HEK293 (cell line): ENCODE measurements around the gene PLA2G4A.

Experiments
- CTCF ChIA-PET: fragments of 350-600 bp; formaldehyde crosslinking; extraction: SDS; loops from one replicate; lab custom pipeline; 2021; ENCODE audit warnings: antibody characterized with exemption; lab: Yijun Ruan, JAX
- POLR2A ChIA-PET: fragments of 300-600 bp; formaldehyde crosslinking; extraction: SDS; loops from one replicate; lab custom pipeline; 2020; ENCODE audit warnings: antibody characterized with exemption, inconsistent platforms; lab: Yijun Ruan, JAX
- H3K27ac ChIP-seq: fragments of 200-500 bp; sonication (Bioruptor generic); 2 replicates; pipeline ENCODE4 v1.5.1; 2014; ENCODE audit warnings: low read depth, low read length, control low read depth, inconsistent platforms; ENCODE audit errors: extremely low read depth
- H3K36me3 ChIP-seq, 2 experiments: fragments of 200-500 bp in 1 of 2; sonication (Bioruptor generic) in 1 of 2; 1 replicate in 1 of 2; 2 replicates in 1 of 2; pipeline ENCODE4 v1.5.1; 2014 to 2017; ENCODE audit warnings: inconsistent platforms in 2 of 2, low read length in 2 of 2; ENCODE audit not compliant: control insufficient read depth in 2 of 2, insufficient read depth in 1 of 2
- H3K4me1 ChIP-seq: fragments of 200-500 bp; sonication (Bioruptor generic); 2 replicates; pipeline ENCODE4 v1.5.1; 2014; ENCODE audit warnings: mild to moderate bottlenecking, low read length, inconsistent platforms; ENCODE audit not compliant: control insufficient read depth, insufficient read depth
- H3K4me3 ChIP-seq: 2 replicates; pipeline ENCODE4 v1.5.1; 2011; ENCODE audit warnings: low read depth, mild to moderate bottlenecking, control low read depth, low read length, moderate library complexity
- H3K9me3 ChIP-seq: fragments of 200-500 bp; sonication (Bioruptor generic); 2 replicates; pipeline ENCODE4 v1.5.1; 2014; ENCODE audit warnings: low read depth, low read length, inconsistent platforms; ENCODE audit not compliant: control insufficient read depth, insufficient read depth
- EGR2 ChIP-seq: fragments of 450-650 bp; formaldehyde crosslinking; IDR thresholded peaks from 2 replicates; pipeline ENCODE4 v1.5.1; 2016; ENCODE audit warnings: low read depth, missing biosample characterization, missing genetic modification characterization
- FEZF1 ChIP-seq: fragments of 450-650 bp; formaldehyde crosslinking; IDR thresholded peaks from 2 replicates; pipeline ENCODE4 v1.5.1; 2016; ENCODE audit warnings: missing biosample characterization, missing genetic modification characterization
- GLIS2 ChIP-seq: fragments of 450-650 bp; formaldehyde crosslinking; IDR thresholded peaks from 2 replicates; pipeline ENCODE4 v1.5.1; 2016; ENCODE audit warnings: missing biosample characterization, missing genetic modification characterization
- HOXA7 ChIP-seq: sonication (generic); formaldehyde crosslinking; IDR thresholded peaks from 2 replicates; pipeline ENCODE4 v1.8.1; 2022; ENCODE audit warnings: missing genetic modification reagents, borderline replicate concordance
- IKZF3 ChIP-seq: fragments of 450-650 bp; IDR thresholded peaks from 2 replicates; pipeline ENCODE4 v1.5.0; 2018; ENCODE audit warnings: missing biosample characterization, mild to moderate bottlenecking, missing genetic modification characterization, moderate library complexity
- KLF7 ChIP-seq: fragments of 450-650 bp; formaldehyde crosslinking; IDR thresholded peaks from 2 replicates; pipeline ENCODE4 v1.5.1; 2016; ENCODE audit warnings: missing biosample characterization, missing genetic modification characterization, borderline replicate concordance
- MYNN ChIP-seq: fragments of 450-650 bp; formaldehyde crosslinking; IDR thresholded peaks from 2 replicates; pipeline ENCODE4 v1.5.1; 2016; ENCODE audit warnings: missing biosample characterization, missing genetic modification characterization, borderline replicate concordance
- SETDB1 ChIP-seq: IDR thresholded peaks from one replicate; pipeline ENCODE4 v1.6.1; 2017; ENCODE audit warnings: mild to moderate bottlenecking, low read length, moderate library complexity, mixed read lengths; ENCODE audit not compliant: insufficient read length
- SP3 ChIP-seq: fragments of 450-650 bp; formaldehyde crosslinking; IDR thresholded peaks from 2 replicates; pipeline ENCODE4 v1.5.1; 2016; ENCODE audit warnings: missing biosample characterization, missing genetic modification characterization
- ZBTB1 ChIP-seq: fragments of 450-650 bp; formaldehyde crosslinking; IDR thresholded peaks from 2 replicates; pipeline ENCODE4 v1.5.1; 2016; ENCODE audit warnings: missing biosample characterization, missing genetic modification characterization
- ZBTB8A ChIP-seq: fragments of 450-650 bp; formaldehyde crosslinking; IDR thresholded peaks from 2 replicates; pipeline ENCODE4 v1.5.1; 2016; ENCODE audit warnings: missing biosample characterization, missing genetic modification characterization
- ZNF10 ChIP-seq: fragments of 450-650 bp; formaldehyde crosslinking; IDR thresholded peaks from 2 replicates; pipeline ENCODE4 v1.5.1; 2017; ENCODE audit warnings: missing biosample characterization, missing genetic modification characterization
- ZNF121 ChIP-seq: fragments of 450-650 bp; formaldehyde crosslinking; IDR thresholded peaks from 2 replicates; pipeline ENCODE4 v1.5.1; 2016; ENCODE audit warnings: missing biosample characterization, missing genetic modification characterization
- ZNF138 ChIP-seq: fragments of 450-650 bp; formaldehyde crosslinking; IDR thresholded peaks from 2 replicates; pipeline ENCODE4 v1.5.1; 2016; ENCODE audit warnings: missing biosample characterization, missing genetic modification characterization, borderline replicate concordance
- ZNF2 ChIP-seq: fragments of 450-650 bp; formaldehyde crosslinking; IDR thresholded peaks from 2 replicates; pipeline ENCODE4 v1.5.1; 2016; ENCODE audit warnings: missing biosample characterization, missing genetic modification characterization
- ZNF398 ChIP-seq: fragments of 450-650 bp; formaldehyde crosslinking; IDR thresholded peaks from 2 replicates; pipeline ENCODE4 v1.5.1; 2017; ENCODE audit warnings: missing biosample characterization, missing genetic modification characterization
- ZNF423 ChIP-seq: fragments of 450-650 bp; formaldehyde crosslinking; IDR thresholded peaks from 2 replicates; pipeline ENCODE4 v1.5.1; 2016; ENCODE audit warnings: missing biosample characterization, missing genetic modification characterization
- ZNF48 ChIP-seq: fragments of 450-650 bp; formaldehyde crosslinking; IDR thresholded peaks from 2 replicates; pipeline ENCODE4 v1.5.1; 2016; ENCODE audit warnings: missing biosample characterization, missing genetic modification characterization
- ZNF555 ChIP-seq: fragments of 450-650 bp; formaldehyde crosslinking; conservative IDR thresholded peaks from 2 replicates; pipeline ENCODE4 v1.5.1; 2017; ENCODE audit warnings: missing biosample characterization, mild to moderate bottlenecking, missing genetic modification characterization, inconsistent platforms
- ZNF580 ChIP-seq: fragments of 450-650 bp; formaldehyde crosslinking; IDR thresholded peaks from 2 replicates; pipeline ENCODE4 v1.5.1; 2016; ENCODE audit warnings: missing biosample characterization, missing genetic modification characterization
- ZNF624 ChIP-seq: fragments of 450-650 bp; formaldehyde crosslinking; IDR thresholded peaks from 2 replicates; pipeline ENCODE4 v1.5.1; 2017; ENCODE audit warnings: missing biosample characterization, missing genetic modification characterization
- ZNF768 ChIP-seq: fragments of 450-650 bp; formaldehyde crosslinking; IDR thresholded peaks from 2 replicates; pipeline ENCODE4 v1.5.1; 2018; ENCODE audit warnings: missing biosample characterization, mild to moderate bottlenecking, missing genetic modification characterization
- ZNF776 ChIP-seq: fragments of 450-650 bp; formaldehyde crosslinking; IDR thresholded peaks from 2 replicates; pipeline ENCODE4 v1.5.0; 2017; ENCODE audit warnings: missing biosample characterization, missing genetic modification characterization, borderline replicate concordance
- ZSCAN30 ChIP-seq: fragments of 450-650 bp; IDR thresholded peaks from 2 replicates; pipeline ENCODE4 v1.5.1; 2018; ENCODE audit warnings: missing biosample characterization, mild to moderate bottlenecking, missing genetic modification characterization, moderate library complexity
- TF ChIP-seq, protein P1 (sequence below): fragments of 450-650 bp; formaldehyde crosslinking; IDR thresholded peaks from 2 replicates; pipeline ENCODE4 v1.5.1; 2016; ENCODE audit warnings: missing biosample characterization, missing genetic modification characterization
- TF ChIP-seq, protein P2 (sequence below): fragments of 450-650 bp; formaldehyde crosslinking; IDR thresholded peaks from 2 replicates; pipeline ENCODE4 v1.5.1; 2016; ENCODE audit warnings: missing biosample characterization, missing genetic modification characterization
- TF ChIP-seq, protein P3 (sequence below): fragments of 450-650 bp; formaldehyde crosslinking; IDR thresholded peaks from 2 replicates; pipeline ENCODE4 v1.5.1; 2016; ENCODE audit warnings: missing biosample characterization, missing genetic modification characterization
- TF ChIP-seq, protein P4 (sequence below): fragments of 450-650 bp; formaldehyde crosslinking; IDR thresholded peaks from 2 replicates; pipeline ENCODE4 v1.5.1; 2016; ENCODE audit warnings: missing biosample characterization, missing genetic modification characterization
- TF ChIP-seq, protein P5 (sequence below): fragments of 450-650 bp; formaldehyde crosslinking; IDR thresholded peaks from 2 replicates; pipeline ENCODE4 v1.5.1; 2016; ENCODE audit warnings: missing biosample characterization, missing genetic modification characterization

The PLA2G4A gene

GRCh38 chr1:186903374-186904136, 74.8 kb downstream of the PLA2G4A start:
- no peak for TF ChIP-seq ZNF555 (tag by site-specific recombination)
- TF ChIP-seq, protein P1, sequence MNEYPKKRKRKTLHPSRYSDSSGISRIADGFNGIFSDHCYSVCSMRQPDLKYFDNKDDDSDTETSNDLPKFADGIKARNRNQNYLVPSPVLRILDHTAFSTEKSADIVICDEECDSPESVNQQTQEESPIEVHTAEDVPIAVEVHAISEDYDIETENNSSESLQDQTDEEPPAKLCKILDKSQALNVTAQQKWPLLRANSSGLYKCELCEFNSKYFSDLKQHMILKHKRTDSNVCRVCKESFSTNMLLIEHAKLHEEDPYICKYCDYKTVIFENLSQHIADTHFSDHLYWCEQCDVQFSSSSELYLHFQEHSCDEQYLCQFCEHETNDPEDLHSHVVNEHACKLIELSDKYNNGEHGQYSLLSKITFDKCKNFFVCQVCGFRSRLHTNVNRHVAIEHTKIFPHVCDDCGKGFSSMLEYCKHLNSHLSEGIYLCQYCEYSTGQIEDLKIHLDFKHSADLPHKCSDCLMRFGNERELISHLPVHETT (tag by site-specific recombination): no peak
- no peak for TF ChIP-seq HOXA7
- Histone ChIP-seq H3K27ac (no peak overlapping the region), H3K9me3 (no peaks in the 10 kb centered on the region), H3K4me1 (no peaks in the 10 kb centered on the region), H3K36me3 (no peaks in the 10 kb centered on the region), H3K4me3 (no peak overlapping the region)
- ChIA-PET CTCF (interaction anchor here (0.6 kb wide), 1 partner anchor 98 kb away, joined by 4 read pairs; no protein-coding TSS in a partner anchor), POLR2A (no interaction called here)

- H3K36me3 ChIP-seq: no peaks in the 10 kb centered on the region
- CTCF ChIA-PET: no interaction called here
Observed at GRCh38 chr1:186904361-186904760, 75.6 kb downstream of the PLA2G4A start.

DNA sequence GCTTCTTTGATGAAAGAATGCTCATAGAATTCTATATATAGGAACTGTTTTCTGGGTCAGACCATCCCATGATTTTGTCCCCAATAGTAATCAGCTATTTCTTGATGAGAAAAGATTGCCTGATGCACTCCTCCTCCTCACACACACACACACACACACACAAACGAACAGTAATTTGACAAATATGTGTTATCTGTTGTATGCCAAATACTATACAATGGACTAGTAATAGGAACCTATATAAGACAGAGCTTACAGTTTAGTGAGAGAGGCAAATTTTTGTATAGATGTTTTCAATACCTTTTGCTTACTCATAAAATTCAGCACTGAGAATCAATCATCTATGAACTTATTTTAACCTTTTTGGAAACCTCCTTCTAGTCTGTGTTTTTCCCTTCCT, 76.8 kb downstream of the PLA2G4A start:
- H3K27ac ChIP-seq: no peak overlapping the region
- H3K4me1 ChIP-seq: no peaks in the 10 kb centered on the region
- CTCF ChIA-PET: interaction anchor here (0.6 kb wide), 1 partner anchor 12 kb away, joined by 4 read pairs; no protein-coding TSS in a partner anchor
- H3K36me3 ChIP-seq: no peaks in the 10 kb centered on the region
- H3K9me3 ChIP-seq: no peaks in the 10 kb centered on the region
- H3K4me3 ChIP-seq: no peak overlapping the region
- POLR2A ChIA-PET: no interaction called here
- TF ChIP-seq ZNF398 (tag by site-specific recombination) (no peak), ZNF48 (tag by site-specific recombination) (no peak), ZBTB8A (tag by site-specific recombination) (no peak), SP3 (tag by site-specific recombination) (no peak), GLIS2 (tag by site-specific recombination) (no peak), ZNF121 (tag by site-specific recombination) (no peak)
- TF ChIP-seq, protein P2, sequence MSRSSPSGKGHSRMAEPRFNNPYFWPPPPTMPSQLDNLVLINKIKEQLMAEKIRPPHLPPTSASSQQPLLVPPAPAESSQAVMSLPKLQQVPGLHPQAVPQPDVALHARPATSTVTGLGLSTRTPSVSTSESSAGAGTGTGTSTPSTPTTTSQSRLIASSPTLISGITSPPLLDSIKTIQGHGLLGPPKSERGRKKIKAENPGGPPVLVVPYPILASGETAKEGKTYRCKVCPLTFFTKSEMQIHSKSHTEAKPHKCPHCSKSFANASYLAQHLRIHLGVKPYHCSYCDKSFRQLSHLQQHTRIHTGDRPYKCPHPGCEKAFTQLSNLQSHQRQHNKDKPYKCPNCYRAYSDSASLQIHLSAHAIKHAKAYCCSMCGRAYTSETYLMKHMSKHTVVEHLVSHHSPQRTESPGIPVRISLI (tag by site-specific recombination): no peak
- TF ChIP-seq, protein P3, sequence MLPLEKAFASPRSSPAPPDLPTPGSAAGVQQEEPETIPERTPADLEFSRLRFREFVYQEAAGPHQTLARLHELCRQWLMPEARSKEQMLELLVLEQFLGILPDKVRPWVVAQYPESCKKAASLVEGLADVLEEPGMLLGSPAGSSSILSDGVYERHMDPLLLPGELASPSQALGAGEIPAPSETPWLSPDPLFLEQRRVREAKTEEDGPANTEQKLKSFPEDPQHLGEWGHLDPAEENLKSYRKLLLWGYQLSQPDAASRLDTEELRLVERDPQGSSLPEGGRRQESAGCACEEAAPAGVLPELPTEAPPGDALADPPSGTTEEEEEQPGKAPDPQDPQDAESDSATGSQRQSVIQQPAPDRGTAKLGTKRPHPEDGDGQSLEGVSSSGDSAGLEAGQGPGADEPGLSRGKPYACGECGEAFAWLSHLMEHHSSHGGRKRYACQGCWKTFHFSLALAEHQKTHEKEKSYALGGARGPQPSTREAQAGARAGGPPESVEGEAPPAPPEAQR (tag by site-specific recombination): no peak

More at GRCh38 chr1:186904361-186904760, 75.6 kb downstream of the PLA2G4A start:
- Histone ChIP-seq H3K27ac (no peak overlapping the region), H3K9me3 (no peaks in the 10 kb centered on the region), H3K4me3 (no peak overlapping the region), H3K4me1 (no peaks in the 10 kb centered on the region)
- POLR2A ChIA-PET: no interaction called here
- no peak for TF ChIP-seq ZSCAN30 (tag by site-specific recombination)
- TF ChIP-seq ZNF423 (tag by site-specific recombination): no peak
- TF ChIP-seq ZNF776 (tag by site-specific recombination): no peak
- TF ChIP-seq IKZF3 (tag by site-specific recombination): no peak
- TF ChIP-seq ZNF580 (tag by site-specific recombination): no peak
- TF ChIP-seq, protein P4, sequence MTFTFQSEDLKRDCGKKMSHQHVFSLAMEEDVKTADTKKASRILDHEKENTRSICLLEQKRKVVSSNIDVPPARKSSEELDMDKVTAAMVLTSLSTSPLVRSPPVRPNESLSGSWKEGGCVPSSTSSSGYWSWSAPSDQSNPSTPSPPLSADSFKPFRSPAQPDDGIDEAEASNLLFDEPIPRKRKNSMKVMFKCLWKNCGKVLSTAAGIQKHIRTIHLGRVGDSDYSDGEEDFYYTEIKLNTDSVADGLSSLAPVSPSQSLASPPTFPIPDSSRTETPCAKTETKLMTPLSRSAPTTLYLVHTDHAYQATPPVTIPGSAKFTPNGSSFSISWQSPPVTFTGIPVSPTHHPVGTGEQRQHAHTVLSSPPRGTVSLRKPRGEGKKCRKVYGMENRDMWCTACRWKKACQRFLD (tag by site-specific recombination): no peak
- no peak for TF ChIP-seq KLF7 (tag by site-specific recombination)
- TF ChIP-seq ZNF2: no peak
- no peak for TF ChIP-seq SETDB1
- TF ChIP-seq EGR2: no peak
- no peak for TF ChIP-seq MYNN (tag by site-specific recombination)
- TF ChIP-seq ZBTB8A (tag by site-specific recombination): no peak
- no peak for TF ChIP-seq ZNF624 (tag by site-specific recombination)
- TF ChIP-seq ZBTB1 (tag by site-specific recombination): no peak
- TF ChIP-seq ZNF138 (tag by site-specific recombination): no peak
- TF ChIP-seq ZNF768 (tag by site-specific recombination): no peak
- TF ChIP-seq, protein P5, sequence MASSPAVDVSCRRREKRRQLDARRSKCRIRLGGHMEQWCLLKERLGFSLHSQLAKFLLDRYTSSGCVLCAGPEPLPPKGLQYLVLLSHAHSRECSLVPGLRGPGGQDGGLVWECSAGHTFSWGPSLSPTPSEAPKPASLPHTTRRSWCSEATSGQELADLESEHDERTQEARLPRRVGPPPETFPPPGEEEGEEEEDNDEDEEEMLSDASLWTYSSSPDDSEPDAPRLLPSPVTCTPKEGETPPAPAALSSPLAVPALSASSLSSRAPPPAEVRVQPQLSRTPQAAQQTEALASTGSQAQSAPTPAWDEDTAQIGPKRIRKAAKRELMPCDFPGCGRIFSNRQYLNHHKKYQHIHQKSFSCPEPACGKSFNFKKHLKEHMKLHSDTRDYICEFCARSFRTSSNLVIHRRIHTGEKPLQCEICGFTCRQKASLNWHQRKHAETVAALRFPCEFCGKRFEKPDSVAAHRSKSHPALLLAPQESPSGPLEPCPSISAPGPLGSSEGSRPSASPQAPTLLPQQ (tag by site-specific recombination): no peak
- no peak for TF ChIP-seq FEZF1 (tag by site-specific recombination)
- no peak for TF ChIP-seq ZNF10 (tag by site-specific recombination)
